Dendritic cell treated with granulocyte-macrophage colony-stimulating factor and Interleukin-4, amounts not matched to agents 40 ng/mL and 50 ng/mL, for 4 days (primary cell): ENCODE results near the gene CRYBB2.
"Not testable (repeated sequence)": the region's sequence is repeated elsewhere in the genome, so short reads cannot be mapped to it uniquely, and the experiment has no call there.

Experiments used
- H3K27ac Mint-ChIP-seq: one replicate; pipeline ENCODE4 v1.8.0; 2022; ENCODE audit warnings: mild to moderate bottlenecking, mixed read lengths
- H3K27me3 Mint-ChIP-seq: one replicate; pipeline ENCODE4 v1.8.0; 2022; ENCODE audit warnings: mild to moderate bottlenecking, mixed read lengths
- H3K36me3 Mint-ChIP-seq: one replicate; pipeline ENCODE4 v1.8.0; 2022; ENCODE audit warnings: low read depth, mixed read lengths
- H3K4me1 Mint-ChIP-seq: one replicate; pipeline ENCODE4 v1.8.0; 2022; ENCODE audit warnings: low read depth, mixed read lengths
- H3K4me3 Mint-ChIP-seq: one replicate; pipeline ENCODE4 v1.8.0; 2022; ENCODE audit warnings: mild to moderate bottlenecking, moderate library complexity, mixed read lengths
- H3K9me3 Mint-ChIP-seq: one replicate; pipeline ENCODE4 v1.8.0; 2022; ENCODE audit warnings: mixed read lengths
- intact Hi-C: fragments of 100-400 bp; cut with micrococcal nuclease; formaldehyde crosslinking; loops from one replicate; pipeline ENCODE4 v1.15.0; 2022

CRYBB2 gene

DNA sequence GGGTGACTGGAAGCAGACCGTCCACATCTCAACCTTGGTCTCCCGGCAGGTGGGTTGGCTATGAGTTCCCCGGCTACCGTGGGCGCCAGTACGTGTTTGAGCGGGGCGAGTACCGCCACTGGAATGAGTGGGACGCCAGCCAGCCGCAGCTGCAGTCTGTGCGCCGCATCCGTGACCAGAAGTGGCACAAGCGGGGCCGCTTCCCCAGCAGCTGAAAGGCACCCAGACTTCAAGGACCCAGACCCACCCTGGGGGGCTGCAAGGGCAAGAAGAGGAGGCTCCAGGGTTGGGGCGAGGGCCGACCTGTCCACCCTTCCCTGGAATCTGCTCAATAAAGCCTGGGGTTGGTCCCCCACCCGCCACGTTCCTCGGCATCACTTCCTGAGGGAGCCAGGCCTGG is 12.4 kb upstream of the CRYBB2 start:
- Mint-ChIP-seq H3K27me3 (no peaks in the 10 kb centered on the region), H3K27ac (no peak overlapping the region), H3K9me3 (no peaks in the 10 kb centered on the region), H3K4me1 (no peaks in the 10 kb centered on the region), H3K36me3 (no peaks in the 10 kb centered on the region), H3K4me3 (no peak overlapping the region)
- intact Hi-C loops: no loop called here

- intact Hi-C loops: no loop called here
- Mint-ChIP-seq H3K36me3 (no peaks in the 10 kb centered on the region), H3K4me1 (no peaks in the 10 kb centered on the region), H3K27me3 (no peaks in the 10 kb centered on the region), H3K27ac (no peak overlapping the region), H3K9me3 (no peaks in the 10 kb centered on the region), H3K4me3 (no peak overlapping the region)
Observed at GRCh38 chr22:25207553-25208157, 11.8 kb upstream of the CRYBB2 start.

DNA sequence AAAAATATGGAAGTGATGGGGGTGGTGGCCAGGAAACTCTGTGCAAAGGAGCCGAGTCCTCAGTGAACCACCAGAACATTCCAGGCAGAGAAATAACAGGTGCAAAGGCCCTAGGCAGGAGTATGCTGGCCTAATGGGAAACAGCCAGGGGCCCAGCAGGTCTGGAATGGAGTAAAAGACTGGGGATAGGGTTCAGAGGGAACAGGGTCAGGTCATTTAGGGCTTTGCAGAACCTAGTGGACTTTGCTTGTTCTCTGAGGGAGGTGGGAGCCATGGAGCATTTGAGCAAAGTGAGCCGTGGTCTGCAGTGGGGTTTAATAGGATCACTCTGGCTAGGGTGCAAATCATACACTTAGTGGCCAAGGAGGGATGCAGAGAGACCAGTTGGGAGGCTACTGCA is 11.1 kb upstream of the CRYBB2 start:
- Mint-ChIP-seq H3K4me3 (no peak overlapping the region), H3K4me1 (no peaks in the 10 kb centered on the region), H3K27me3 (no peaks in the 10 kb centered on the region), H3K36me3 (no peaks in the 10 kb centered on the region), H3K27ac (no peak overlapping the region), H3K9me3 (no peaks in the 10 kb centered on the region)
- intact Hi-C loops: no loop called here

DNA sequence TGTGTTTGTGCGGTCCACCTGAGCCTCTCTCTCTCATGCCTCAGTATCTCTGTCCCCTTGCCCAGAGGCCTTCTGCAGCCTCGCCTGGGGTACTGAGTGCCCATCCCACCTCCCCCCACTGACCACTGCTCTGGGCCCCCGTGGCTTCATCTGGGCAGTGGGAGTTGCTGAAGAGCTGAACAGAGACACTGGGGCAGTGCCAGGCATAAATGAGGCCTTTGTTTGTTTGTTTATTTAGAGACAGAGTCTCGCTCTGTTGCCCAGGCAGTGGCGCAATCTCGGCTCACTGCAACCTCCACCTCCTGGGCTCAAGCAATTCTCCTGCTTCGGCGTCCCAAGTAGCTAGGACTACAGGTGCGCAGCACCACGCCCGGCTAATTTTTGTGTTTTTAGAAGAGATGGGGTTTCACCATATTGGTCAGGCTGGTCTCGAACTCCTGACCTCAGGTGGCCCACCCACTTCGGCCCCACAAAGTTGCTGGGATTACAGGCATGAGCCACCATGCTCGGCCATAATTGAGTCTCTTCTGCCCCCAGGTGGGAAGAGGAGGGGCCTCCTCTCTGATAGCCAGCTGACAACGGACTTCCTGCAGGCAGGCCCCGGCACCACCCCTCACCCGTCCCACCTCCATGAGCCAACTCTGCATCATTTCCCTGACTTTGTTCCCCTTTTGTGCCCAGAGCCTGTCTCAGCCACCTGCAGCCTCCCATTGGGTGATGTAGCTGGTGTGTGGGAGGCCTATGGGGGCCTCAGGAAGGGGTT is 10.5 kb upstream of the CRYBB2 start:
- no peaks in the 10 kb centered on the region for H3K4me1 Mint-ChIP-seq
- H3K4me3 Mint-ChIP-seq: no peak overlapping the region
- H3K36me3 Mint-ChIP-seq: no peaks in the 10 kb centered on the region
- H3K27me3 Mint-ChIP-seq: no peaks in the 10 kb centered on the region
- H3K9me3 Mint-ChIP-seq: no peaks in the 10 kb centered on the region
- intact Hi-C loops: no loop called here
- H3K27ac Mint-ChIP-seq: no peak overlapping the region

DNA sequence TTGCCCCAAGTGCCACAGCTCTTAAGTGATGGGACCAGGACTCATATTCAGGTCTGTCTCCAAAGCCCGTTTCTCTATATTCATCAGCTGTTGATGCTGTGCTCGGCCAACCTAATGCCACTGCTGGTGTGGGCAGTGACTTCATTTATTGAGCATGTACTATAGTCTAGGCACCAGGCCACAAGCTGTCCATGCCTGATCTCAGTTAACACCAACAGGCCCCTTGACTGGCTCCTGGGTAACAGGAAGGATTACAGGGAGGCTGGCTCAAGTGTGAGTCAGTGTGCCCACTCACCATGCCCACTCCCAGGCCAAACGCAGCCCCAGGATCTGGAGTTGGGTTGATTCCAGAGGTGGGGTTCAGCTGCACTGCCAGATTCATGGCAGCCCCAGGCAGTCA is 8.6 kb upstream of the CRYBB2 start:
- H3K9me3 Mint-ChIP-seq: no peaks in the 10 kb centered on the region
- no peaks in the 10 kb centered on the region for H3K27me3 Mint-ChIP-seq
- no peak overlapping the region for H3K27ac Mint-ChIP-seq
- H3K36me3 Mint-ChIP-seq: no peaks in the 10 kb centered on the region
- no peak overlapping the region for H3K4me3 Mint-ChIP-seq
- intact Hi-C loops: no loop called here
- H3K4me1 Mint-ChIP-seq: no peaks in the 10 kb centered on the region

DNA sequence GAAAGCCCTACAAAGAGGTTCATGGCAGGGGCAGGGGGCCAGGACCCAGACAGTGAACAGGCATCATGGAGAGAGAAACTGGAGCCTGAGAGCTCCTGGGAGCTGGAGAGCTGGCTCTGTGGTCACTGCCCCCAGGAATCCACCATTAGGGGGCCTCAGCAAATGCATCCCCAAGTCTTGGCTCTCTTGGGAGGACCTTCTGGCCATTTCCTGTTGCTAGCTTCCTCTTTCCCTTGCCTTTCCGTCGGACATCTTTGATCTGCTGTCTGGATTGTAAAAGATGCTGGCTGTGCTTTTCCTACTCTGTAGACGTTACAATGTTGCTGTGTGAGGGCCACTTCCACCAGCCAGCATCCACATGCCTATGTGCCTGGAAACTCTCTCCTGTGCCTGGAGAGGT is 7.1 kb upstream of the CRYBB2 start:
- Mint-ChIP-seq H3K27me3 (no peaks in the 10 kb centered on the region), H3K4me1 (no peaks in the 10 kb centered on the region), H3K36me3 (no peaks in the 10 kb centered on the region), H3K4me3 (no peak overlapping the region), H3K9me3 (no peaks in the 10 kb centered on the region), H3K27ac (no peak overlapping the region)
- intact Hi-C loops: no loop called here

- Mint-ChIP-seq H3K27ac (no peak overlapping the region), H3K4me1 (no peaks in the 10 kb centered on the region), H3K4me3 (no peak overlapping the region), H3K36me3 (no peaks in the 10 kb centered on the region), H3K9me3 (no peaks in the 10 kb centered on the region), H3K27me3 (no peaks in the 10 kb centered on the region)
- intact Hi-C loops: no loop called here
Observed at GRCh38 chr22:25213221-25213620, 6.2 kb upstream of the CRYBB2 start.

DNA sequence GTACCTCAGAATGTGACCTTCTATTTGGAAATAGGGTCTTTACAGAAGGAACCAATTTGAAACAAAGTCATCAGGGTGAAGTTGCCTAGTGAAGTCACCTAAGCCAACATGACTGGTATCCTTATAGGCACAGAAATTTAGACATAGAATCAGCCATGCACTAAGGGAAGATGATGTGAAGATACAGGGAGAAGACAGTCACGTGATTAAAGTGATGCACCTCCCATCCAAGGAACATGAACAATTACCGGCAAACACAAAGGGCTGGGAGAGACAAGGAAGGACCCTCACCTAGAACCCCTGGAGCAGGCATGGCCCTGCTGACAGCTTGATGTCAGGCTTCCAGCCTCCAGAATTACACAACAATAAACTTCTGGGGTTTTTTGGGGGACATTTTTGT is 3.2 kb upstream of the CRYBB2 start:
- no peak overlapping the region for H3K4me3 Mint-ChIP-seq
- no peaks in the 10 kb centered on the region for H3K9me3 Mint-ChIP-seq
- H3K4me1 Mint-ChIP-seq: no peaks in the 10 kb centered on the region
- no peaks in the 10 kb centered on the region for H3K36me3 Mint-ChIP-seq
- no peak overlapping the region for H3K27ac Mint-ChIP-seq
- H3K27me3 Mint-ChIP-seq: peaks cover under 1% of the 10 kb centered on the region
- intact Hi-C loops: no loop called here

GRCh38 chr22:25219948-25220442 is 556 bp downstream of the CRYBB2 start:
- no peaks in the 10 kb centered on the region for H3K36me3 Mint-ChIP-seq
- no peak overlapping the region for H3K4me3 Mint-ChIP-seq
- H3K9me3 Mint-ChIP-seq: no peaks in the 10 kb centered on the region
- H3K27me3 Mint-ChIP-seq: peaks cover 7% of the 10 kb centered on the region
- intact Hi-C loops: no loop called here
- no peak overlapping the region for H3K27ac Mint-ChIP-seq
- H3K4me1 Mint-ChIP-seq: no peaks in the 10 kb centered on the region

- Mint-ChIP-seq H3K27me3 (peaks cover 7% of the 10 kb centered on the region), H3K36me3 (no peaks in the 10 kb centered on the region), H3K27ac (no peak overlapping the region), H3K9me3 (no peaks in the 10 kb centered on the region), H3K4me3 (no peak overlapping the region), H3K4me1 (no peaks in the 10 kb centered on the region)
- intact Hi-C loops: no loop called here
Observed at GRCh38 chr22:25221790-25222189, 2.4 kb downstream of the CRYBB2 start.

DNA sequence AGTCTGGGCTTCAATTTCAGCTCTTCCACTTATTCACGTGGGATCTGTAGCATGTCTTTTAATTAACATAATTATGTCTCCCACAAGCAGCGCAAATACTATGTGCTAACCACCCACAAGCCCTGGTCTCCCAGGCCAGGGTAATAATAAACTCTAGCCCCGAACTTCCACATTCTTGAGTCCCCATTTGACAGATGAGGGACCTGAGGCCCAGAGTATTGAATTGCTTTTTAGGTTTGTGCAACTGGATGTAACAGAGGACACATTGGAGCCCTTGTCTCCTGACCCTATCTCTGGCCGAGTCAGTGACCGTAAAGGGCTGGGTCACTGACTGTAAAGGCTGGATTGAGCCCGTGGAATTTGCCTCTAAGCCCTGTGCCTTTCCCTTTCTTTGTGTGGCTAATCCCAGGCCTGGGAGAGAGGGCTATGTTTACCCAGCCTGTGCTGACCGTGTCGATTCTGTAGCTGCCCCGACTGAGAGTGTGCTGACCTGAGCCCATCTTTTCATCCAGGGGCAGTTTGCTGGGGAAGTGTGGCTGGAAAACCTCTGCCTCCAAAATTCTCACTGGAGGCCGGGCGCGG is 3.9 kb downstream of the CRYBB2 start:
- Mint-ChIP-seq H3K27ac (no peak overlapping the region), H3K4me1 (no peaks in the 10 kb centered on the region), H3K9me3 (no peaks in the 10 kb centered on the region), H3K36me3 (no peaks in the 10 kb centered on the region), H3K27me3 (peaks cover 7% of the 10 kb centered on the region), H3K4me3 (no peak overlapping the region)
- intact Hi-C loops: no loop called here

DNA sequence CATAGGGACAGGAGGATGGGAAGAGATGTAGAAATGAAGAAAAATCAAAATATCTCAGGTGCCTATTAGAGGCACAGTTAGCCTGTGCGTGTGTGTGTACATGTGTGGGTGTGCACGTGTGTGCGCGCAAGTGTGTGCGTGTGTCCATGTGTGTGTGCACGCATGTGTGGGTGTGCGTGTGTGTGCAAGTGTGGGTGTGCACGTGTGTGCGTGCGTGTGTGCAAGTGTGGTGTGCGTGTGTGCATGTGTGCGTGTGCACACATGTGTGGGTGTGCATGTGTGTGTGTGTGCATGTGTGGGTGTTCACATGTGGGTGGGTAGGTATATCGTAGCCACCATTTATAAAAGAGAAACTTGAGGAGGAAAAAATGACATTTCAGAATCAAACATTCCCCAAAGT is 9.4 kb downstream of the CRYBB2 start:
- Mint-ChIP-seq H3K4me3 (no peak overlapping the region), H3K27ac (no peak overlapping the region), H3K27me3 (peaks cover 7% of the 10 kb centered on the region), H3K9me3 (no peaks in the 10 kb centered on the region), H3K36me3 (no peaks in the 10 kb centered on the region), H3K4me1 (no peaks in the 10 kb centered on the region)
- intact Hi-C loops: no loop called here

- H3K9me3 Mint-ChIP-seq: not testable (repeated sequence)
Observed at GRCh38 chr22:25230760-25231159, 11.3 kb downstream of the CRYBB2 start.

GRCh38 chr22:25232301-25232700 is 12.9 kb downstream of the CRYBB2 start:
- Mint-ChIP-seq H3K4me1 (no peaks in the 10 kb centered on the region), H3K4me3 (no peak overlapping the region), H3K27me3 (peaks cover 26% of the 10 kb centered on the region), H3K27ac (no peak overlapping the region), H3K36me3 (no peaks in the 10 kb centered on the region), H3K9me3 (no peaks in the 10 kb centered on the region)
- intact Hi-C loops: no loop called here

More at GRCh38 chr22:25230760-25231159, 11.3 kb downstream of the CRYBB2 start:
- H3K36me3 Mint-ChIP-seq, H3K4me3 Mint-ChIP-seq, H3K4me1 Mint-ChIP-seq, H3K27ac Mint-ChIP-seq, intact Hi-C loops: not testable (repeated sequence)
- H3K27me3 Mint-ChIP-seq: peaks cover 17% of the 10 kb centered on the region
